Lower lobe of right lung (tissue), 2 donors: ENCODE measurements around the gene PRRG1. TPM values are rescaled to one million over a fixed set of nuclear protein-coding genes. Genes with fewer than 3 reads are reported as not detected.
A peak's percentile ranks its signal among the peaks of the same experiment; 100 is the strongest.
"Not testable (repeated sequence)": the region's sequence is repeated elsewhere in the genome, so short reads cannot be mapped to it uniquely, and the experiment has no call there.

Experiments used
- ATAC-seq, 2 donors: fragments of 200-7000 bp; cut with Tn5 transposase; one replicate each; pipeline ENCODE4 v1.9.1; 2020 to 2022; ENCODE audit warnings: mild to moderate bottlenecking in 2 of 2, moderate library complexity in 2 of 2
- DNase-seq: peaks from one replicate; pipeline ENCODE4 v3.0.0-alpha.2; 2020
- H3K27ac ChIP-seq: fragments of 200-600 bp; one replicate; pipeline ENCODE4 v1.8.0; 2022
- H3K27me3 ChIP-seq: fragments of 200-600 bp; one replicate; pipeline ENCODE4 v1.8.0; 2022; ENCODE audit warnings: low read depth
- H3K36me3 ChIP-seq: fragments of 200-600 bp; one replicate; pipeline ENCODE4 v1.8.0; 2022; ENCODE audit warnings: mild to moderate bottlenecking
- H3K4me1 ChIP-seq: fragments of 200-600 bp; one replicate; pipeline ENCODE4 v1.8.0; 2022
- H3K4me3 ChIP-seq: fragments of 200-600 bp; one replicate; pipeline ENCODE4 v1.8.0; 2022; ENCODE audit warnings: mild to moderate bottlenecking
- H3K9me3 ChIP-seq: fragments of 200-600 bp; one replicate; pipeline ENCODE4 v1.8.0; 2022
- intact Hi-C: fragments of 100-400 bp; cut with DNase I; formaldehyde crosslinking; loops from one replicate; pipeline ENCODE4 v1.11.0; 2022
- long read RNA-seq: library from polyadenylated mRNA; unstranded; transcript quantifications from one replicate; pipeline ENCODE4 v2.0.0, GENCODE V29; 2021
- total RNA-seq: library from RNA; stranded (reverse); fragmentation: NEBNext Ultra II Directional; extraction: Animal tissue kit (Norgen Biotek cat#: 25700); gene quantifications from one replicate; pipeline ENCODE4 v1.2.1, GENCODE V29; 2021
- TF ChIP-seq, protein P1 (sequence below): fragments of 200-600 bp; IDR thresholded peaks from one replicate; pipeline ENCODE4 v1.8.0; 2022; ENCODE audit warnings: antibody characterized with exemption, mild to moderate bottlenecking
- donor health status: DM: no; HTN: yes; CAD: no; lungs with severe emphysema.

The PRRG1 gene
- total RNA-seq: 16.2 TPM
- long read RNA-seq, full-length matches to known transcripts: 6 of 6 reads
- long read RNA-seq, partial matches to known transcripts: 0 of 6 reads
- long read RNA-seq, other reads (novel, unspliced or antisense): 0 of 6 reads

DNA sequence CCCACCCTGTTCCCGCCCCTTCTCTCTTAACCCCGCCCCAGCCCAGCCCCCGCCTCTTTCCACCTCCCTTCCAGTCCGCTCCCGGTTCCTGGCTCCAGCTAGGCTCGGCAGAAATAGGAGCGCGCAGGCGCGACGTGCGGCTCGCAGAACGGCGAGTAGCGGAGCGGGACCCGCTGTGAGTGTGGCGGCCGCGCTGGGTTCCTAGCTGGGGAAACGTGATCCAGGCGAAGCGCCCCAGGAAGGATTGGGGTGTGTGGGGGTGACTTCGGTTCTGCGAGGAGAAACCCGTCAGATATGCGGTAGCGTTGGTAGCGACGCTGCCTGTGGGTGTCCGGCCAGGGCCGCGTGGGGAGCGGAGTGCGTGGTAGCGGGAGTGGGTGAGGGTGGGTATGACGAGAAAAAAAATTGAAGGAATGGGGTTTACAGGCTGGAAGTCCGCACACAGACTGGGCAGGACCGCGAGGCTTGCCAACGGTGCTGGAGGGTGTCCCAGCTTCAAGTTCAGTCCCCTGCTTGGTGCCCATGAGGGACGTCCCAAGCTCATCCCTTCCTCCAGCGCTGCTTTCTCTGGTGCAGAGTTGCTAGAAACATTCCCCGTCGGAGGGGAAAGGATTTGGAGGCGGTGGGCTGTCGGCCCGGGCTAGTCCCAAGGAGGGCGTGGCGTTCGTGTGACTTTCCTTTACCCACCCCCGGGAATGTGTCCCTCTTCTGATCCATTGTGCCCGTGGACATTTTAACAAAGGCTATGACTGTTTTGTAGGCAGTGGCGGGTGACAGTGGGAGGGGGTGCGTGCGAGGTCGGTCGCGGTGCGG, at the start of gene PRRG1:
Gene PRRG1 (plus strand): TSS at position 144 of the 813 bp plus-strand sequence. CDS start 56,886 bp downstream, outside the sequence.
- Histone ChIP-seq H3K9me3 (no peaks in the 10 kb centered on the region), H3K27me3 (no peaks in the 10 kb centered on the region), H3K27ac (peak within 1 kb of the TSS; percentile 76), H3K4me1 (no peaks in the 10 kb centered on the region), H3K36me3 (no peaks in the 10 kb centered on the region), H3K4me3 (peak within 1 kb of the TSS; percentile 66)
- ATAC-seq (peak; percentile 97), DNase-seq (peak; percentile 83)
- TF ChIP-seq, protein P1, sequence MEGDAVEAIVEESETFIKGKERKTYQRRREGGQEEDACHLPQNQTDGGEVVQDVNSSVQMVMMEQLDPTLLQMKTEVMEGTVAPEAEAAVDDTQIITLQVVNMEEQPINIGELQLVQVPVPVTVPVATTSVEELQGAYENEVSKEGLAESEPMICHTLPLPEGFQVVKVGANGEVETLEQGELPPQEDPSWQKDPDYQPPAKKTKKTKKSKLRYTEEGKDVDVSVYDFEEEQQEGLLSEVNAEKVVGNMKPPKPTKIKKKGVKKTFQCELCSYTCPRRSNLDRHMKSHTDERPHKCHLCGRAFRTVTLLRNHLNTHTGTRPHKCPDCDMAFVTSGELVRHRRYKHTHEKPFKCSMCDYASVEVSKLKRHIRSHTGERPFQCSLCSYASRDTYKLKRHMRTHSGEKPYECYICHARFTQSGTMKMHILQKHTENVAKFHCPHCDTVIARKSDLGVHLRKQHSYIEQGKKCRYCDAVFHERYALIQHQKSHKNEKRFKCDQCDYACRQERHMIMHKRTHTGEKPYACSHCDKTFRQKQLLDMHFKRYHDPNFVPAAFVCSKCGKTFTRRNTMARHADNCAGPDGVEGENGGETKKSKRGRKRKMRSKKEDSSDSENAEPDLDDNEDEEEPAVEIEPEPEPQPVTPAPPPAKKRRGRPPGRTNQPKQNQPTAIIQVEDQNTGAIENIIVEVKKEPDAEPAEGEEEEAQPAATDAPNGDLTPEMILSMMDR: no peak
- intact Hi-C loops: no loop called here

DNA sequence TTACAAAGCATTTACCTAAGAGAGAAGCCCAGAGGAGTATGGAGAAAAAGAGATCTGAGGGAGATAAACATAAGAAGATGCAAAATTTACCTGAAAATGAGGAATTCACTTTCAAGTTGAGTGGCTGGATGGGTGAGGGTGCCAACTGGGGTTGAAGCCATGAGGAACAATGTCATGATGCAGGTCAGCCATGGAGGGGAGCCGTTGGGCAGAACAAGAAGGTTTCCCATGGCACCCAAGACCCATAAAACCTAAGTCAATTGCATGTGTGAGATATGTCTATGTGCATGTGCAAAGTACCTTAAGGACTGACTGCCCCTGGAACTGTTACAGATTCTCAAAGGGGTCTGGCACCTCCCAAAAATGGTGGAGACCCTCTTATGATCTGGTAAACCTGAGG, 46.6 kb upstream of the PRRG1 start:
- Histone ChIP-seq H3K4me3 (no peak overlapping the region), H3K27me3 (no peaks in the 10 kb centered on the region), H3K9me3 (no peaks in the 10 kb centered on the region), H3K36me3 (no peaks in the 10 kb centered on the region), H3K27ac (no peak overlapping the region), H3K4me1 (no peaks in the 10 kb centered on the region)
- peak in 1 of 2 donors; percentile 59 for ATAC-seq
- TF ChIP-seq, protein P1: peak; percentile 26
- intact Hi-C loops: no loop called here
- DNase-seq: no peak

DNA sequence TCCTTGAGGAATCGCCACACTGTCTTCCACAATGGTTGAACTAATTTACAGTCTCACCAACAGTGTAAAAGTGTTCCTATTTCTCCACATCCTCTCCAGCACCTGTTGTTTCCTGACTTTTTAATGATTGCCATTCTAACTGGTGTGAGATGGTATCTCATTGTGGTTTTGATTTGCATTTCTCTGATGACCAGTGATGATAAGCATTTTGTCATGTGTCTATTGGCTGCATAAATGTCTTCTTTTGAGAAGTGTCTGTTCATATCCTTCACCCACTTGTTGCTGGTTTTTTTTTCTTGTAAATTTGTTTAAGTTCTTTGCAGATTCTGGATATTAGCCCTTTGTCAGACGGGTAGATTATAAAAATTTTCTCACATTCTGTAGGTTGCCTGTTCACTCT, 43.9 kb upstream of the PRRG1 start:
- H3K4me1 ChIP-seq, intact Hi-C loops, ATAC-seq, H3K4me3 ChIP-seq, DNase-seq, H3K36me3 ChIP-seq, H3K9me3 ChIP-seq, H3K27me3 ChIP-seq, H3K27ac ChIP-seq: not testable (repeated sequence)

DNA sequence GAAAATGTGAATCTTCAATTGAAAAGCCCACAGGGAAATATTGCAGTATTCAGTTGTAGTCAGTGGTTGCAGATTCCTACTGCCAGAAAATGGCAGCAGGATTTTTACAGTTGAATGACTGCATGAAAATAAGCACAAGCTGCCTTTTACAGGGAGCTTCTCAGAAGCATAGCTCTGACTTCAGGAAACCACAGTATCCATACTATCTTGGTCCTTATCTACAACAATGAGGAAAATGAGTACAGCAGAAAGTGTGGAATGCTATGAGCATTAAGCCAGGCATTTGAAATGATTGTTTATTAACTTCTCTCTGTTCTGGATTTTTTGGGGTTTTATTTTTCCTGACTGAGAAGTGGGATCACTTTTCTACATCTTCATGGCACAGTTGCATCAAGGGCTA, 34.6 kb upstream of the PRRG1 start:
- ATAC-seq (no peak), DNase-seq (no peak)
- H3K4me1 ChIP-seq: no peaks in the 10 kb centered on the region
- intact Hi-C loops: no loop called here
- H3K27ac ChIP-seq: no peak overlapping the region
- no peak overlapping the region for H3K4me3 ChIP-seq
- TF ChIP-seq, protein P1: no peak
- H3K27me3 ChIP-seq: no peaks in the 10 kb centered on the region
- no peaks in the 10 kb centered on the region for H3K9me3 ChIP-seq
- no peaks in the 10 kb centered on the region for H3K36me3 ChIP-seq

DNA sequence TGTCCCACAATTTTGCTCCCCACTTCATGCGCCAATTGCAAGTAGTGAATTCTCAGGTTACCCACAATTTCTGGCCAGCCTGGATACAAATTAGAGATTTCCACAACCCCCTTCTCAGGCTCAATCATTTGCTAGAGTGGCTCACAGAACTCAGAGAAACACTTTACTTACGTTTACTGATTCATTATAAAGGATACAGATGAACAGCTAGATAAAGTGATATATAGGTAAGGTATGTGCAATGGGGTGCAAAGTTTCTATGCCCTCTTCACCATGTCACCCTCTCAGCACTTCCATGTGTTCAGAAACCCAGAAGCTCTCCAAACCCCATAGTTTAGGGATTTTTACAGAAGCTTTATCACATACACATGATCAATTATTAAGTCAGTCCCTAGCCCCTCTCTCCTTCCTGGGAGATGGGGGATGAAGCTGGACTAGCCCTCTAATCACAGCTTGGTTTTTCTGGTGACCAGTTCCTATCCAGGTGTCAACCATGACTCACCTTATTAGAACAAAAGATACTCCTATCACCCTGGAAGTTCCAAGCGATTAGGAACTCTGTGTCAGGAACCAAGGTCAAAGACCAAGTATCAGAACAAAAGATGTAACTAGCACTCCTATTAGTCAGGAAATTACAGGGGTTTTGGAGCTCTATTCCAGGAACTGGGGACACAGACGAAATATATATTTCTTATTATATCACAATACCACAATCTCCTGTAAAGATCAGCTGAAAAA, 33.5 kb upstream of the PRRG1 start:
- Histone ChIP-seq H3K9me3 (no peaks in the 10 kb centered on the region), H3K27me3 (no peaks in the 10 kb centered on the region), H3K36me3 (no peaks in the 10 kb centered on the region), H3K4me1 (no peaks in the 10 kb centered on the region), H3K4me3 (no peak overlapping the region), H3K27ac (no peak overlapping the region)
- TF ChIP-seq, protein P1: no peak
- intact Hi-C loops: no loop called here
- ATAC-seq (no peak), DNase-seq (no peak)
